SK-N-MC (cell line): ENCODE measurements around the gene DYNC2H1.

ENCODE experiments used
- DNase-seq: peaks from one replicate; pipeline ENCODE4 v3.0.0-alpha.2; 2011; ENCODE audit warnings: low read depth, low spot score
- H3K27ac ChIP-seq: fragments of 200-600 bp; sonication (generic); 2 replicates; pipeline ENCODE4 v1.5.1; 2016; ENCODE audit warnings: mixed run types
- H3K36me3 ChIP-seq: fragments of 200-600 bp; sonication (generic); 2 replicates; pipeline ENCODE4 v1.6.1; 2017; ENCODE audit warnings: antibody characterized with exemption, low read length, mixed read lengths; ENCODE audit not compliant: insufficient read depth
- H3K4me3 ChIP-seq: fragments of 200-600 bp; sonication (generic); 2 replicates; pipeline ENCODE4 v1.5.1; 2016
- H3K9ac ChIP-seq: fragments of 200-600 bp; sonication (generic); 2 replicates; pipeline ENCODE4 v1.8.0; 2017; ENCODE audit warnings: mixed run types, mixed read lengths; ENCODE audit not compliant: insufficient read length
- H3K9me3 ChIP-seq: fragments of 200-600 bp; sonication (generic); 2 replicates; pipeline ENCODE4 v1.6.1; 2017; ENCODE audit warnings: low read depth, mild to moderate bottlenecking, antibody characterized with exemption, low read length, moderate library complexity, mixed read lengths
- EZH2 ChIP-seq: fragments of 200-600 bp; sonication (generic); IDR thresholded peaks from one replicate; pipeline ENCODE4 v1.6.1; 2017; ENCODE audit warnings: antibody characterized with exemption
- FOXP2 ChIP-seq: optimal IDR thresholded peaks from 2 replicates; pipeline ENCODE3; 2011; ENCODE audit warnings: mild to moderate bottlenecking, moderate library complexity; ENCODE audit not compliant: insufficient read depth; ENCODE audit errors: extremely low read length, control extremely low read depth
- POLR2AphosphoS5 ChIP-seq: IDR thresholded peaks from 2 replicates; pipeline ENCODE4 v1.6.1; 2012; ENCODE audit warnings: mild to moderate bottlenecking, low read depth, low read length, borderline replicate concordance

Gene DYNC2H1

DNA sequence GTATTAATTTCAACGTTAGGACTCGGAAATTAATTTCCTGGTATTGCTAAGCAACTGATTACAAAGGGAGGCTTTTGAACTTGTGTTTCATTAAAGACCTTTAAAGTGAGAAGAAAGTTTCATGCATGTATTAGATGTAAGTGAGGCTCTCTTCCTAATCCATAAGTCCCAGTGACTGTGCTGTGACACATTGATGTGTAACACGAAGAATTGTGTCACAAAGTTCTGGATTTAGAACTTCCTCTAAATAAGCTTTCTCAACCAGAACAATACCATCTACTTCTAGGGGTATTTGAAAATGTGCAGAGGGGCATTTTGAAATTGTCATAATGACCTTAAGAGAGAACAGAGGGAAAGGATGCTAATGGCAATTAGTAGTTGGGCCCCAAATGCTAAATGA, 31.7 kb upstream of the DYNC2H1 start:
- DNase-seq, result no peak
- TF ChIP-seq EZH2 (no peak), POLR2AphosphoS5 (no peak), FOXP2 (no peak)
- H3K9ac ChIP-seq, result no peak overlapping the region
- no peak overlapping the region for H3K27ac ChIP-seq
- H3K9me3 ChIP-seq, result no peaks in the 10 kb centered on the region
- peaks cover 95% of the 10 kb centered on the region for H3K36me3 ChIP-seq
- no peak overlapping the region for H3K4me3 ChIP-seq

DNA sequence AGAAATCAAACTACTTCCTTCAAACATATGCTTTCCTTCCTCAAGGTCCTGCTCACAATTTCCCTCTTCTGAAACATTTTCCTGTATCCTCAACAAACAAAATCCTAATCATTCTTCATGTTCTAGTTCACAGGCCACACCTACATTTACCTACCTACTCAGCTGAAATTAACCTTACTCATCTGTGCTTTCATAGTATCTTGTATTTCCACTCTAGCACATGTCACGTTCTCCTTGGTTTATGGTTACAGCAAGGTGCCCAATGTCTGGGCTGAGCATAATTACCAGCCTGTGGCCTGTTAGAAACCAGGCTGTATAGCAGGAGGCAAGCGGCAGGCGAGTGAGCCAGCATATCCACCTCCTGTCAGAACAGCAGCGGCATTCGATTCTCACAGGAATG, 30.5 kb upstream of the DYNC2H1 start:
- H3K36me3 ChIP-seq, result peaks cover 97% of the 10 kb centered on the region

GRCh38 chr11:103079833-103080232, 29.4 kb upstream of the DYNC2H1 start:
- no peak for DNase-seq
- H3K27ac ChIP-seq, result no peak overlapping the region
- H3K36me3 ChIP-seq, result peaks cover 97% of the 10 kb centered on the region
- H3K9ac ChIP-seq, result no peak overlapping the region
- TF ChIP-seq POLR2AphosphoS5 (no peak), FOXP2 (no peak), EZH2 (no peak)
- no peak overlapping the region for H3K4me3 ChIP-seq
- no peaks in the 10 kb centered on the region for H3K9me3 ChIP-seq

More for the DNA sequence above, 30.5 kb upstream of the DYNC2H1 start:
- TF ChIP-seq EZH2, result no peak
- TF ChIP-seq FOXP2, result no peak
- no peak for TF ChIP-seq POLR2AphosphoS5
- no peak for DNase-seq
- no peak overlapping the region for H3K27ac ChIP-seq
- H3K4me3 ChIP-seq, result no peak overlapping the region
- H3K9ac ChIP-seq, result no peak overlapping the region
- H3K9me3 ChIP-seq, result no peaks in the 10 kb centered on the region

DNA sequence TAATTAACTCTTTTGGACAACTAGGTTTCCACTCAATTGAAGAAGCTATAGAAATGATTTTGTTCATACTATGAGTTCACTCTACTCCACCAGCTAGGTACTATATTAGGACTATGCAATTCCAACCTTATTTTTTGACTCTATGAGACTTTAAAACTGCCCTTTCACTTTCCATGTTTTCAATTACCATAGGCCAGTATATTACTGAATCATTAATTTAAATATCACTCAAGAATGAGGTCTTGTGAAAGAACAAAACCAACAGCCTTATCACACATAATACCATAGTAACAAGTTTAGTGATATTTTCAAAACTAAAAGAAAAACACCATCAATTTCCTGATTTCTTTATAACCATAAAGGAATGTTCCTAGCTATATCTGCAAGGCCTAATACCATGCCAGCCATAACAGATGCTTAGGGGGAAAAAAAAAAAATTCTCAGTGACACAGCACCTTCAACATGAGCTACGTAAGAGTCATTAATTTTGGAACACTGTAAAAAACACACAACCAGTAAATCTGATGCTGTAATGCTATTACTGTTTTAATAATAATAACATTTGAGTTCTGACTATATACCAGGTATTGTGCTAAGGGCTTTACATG, 23.4 kb upstream of the DYNC2H1 start:
- Histone ChIP-seq H3K36me3 (peaks cover 86% of the 10 kb centered on the region), H3K9ac (no peak overlapping the region), H3K27ac (peak overlapping the region; percentile 69), H3K9me3 (no peaks in the 10 kb centered on the region), H3K4me3 (no peak overlapping the region)
- TF ChIP-seq EZH2 (no peak), POLR2AphosphoS5 (no peak)
- no peak for DNase-seq

DNA sequence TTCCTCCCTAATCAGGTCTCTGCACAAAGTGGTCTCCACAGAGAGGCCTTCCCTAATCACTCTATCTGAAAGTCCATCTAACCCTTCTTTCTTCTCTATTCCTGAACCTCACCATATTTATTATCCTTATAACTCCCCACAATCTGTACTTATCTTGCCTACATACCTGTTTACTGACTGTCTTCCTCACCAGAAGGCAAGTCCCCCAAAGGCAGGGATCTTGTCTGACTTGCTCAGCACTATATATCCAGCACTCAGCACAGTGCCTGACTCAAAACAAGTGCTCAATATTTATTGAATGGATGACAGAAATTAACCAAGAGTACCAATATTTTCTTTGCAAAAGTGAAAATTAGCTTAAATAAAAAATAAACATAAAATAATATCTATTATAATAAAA, 22.8 kb upstream of the DYNC2H1 start:
- peak overlapping the region; percentile 69 for H3K27ac ChIP-seq
- no peak for DNase-seq
- TF ChIP-seq FOXP2, result no peak
- TF ChIP-seq EZH2, result no peak
- no peak for TF ChIP-seq POLR2AphosphoS5
- no peak overlapping the region for H3K4me3 ChIP-seq
- H3K36me3 ChIP-seq, result peaks cover 80% of the 10 kb centered on the region
- H3K9me3 ChIP-seq, result no peaks in the 10 kb centered on the region
- H3K9ac ChIP-seq, result no peak overlapping the region

- Histone ChIP-seq H3K9me3 (no peaks in the 10 kb centered on the region), H3K27ac (peak overlapping the region; percentile 80), H3K36me3 (peaks cover 35% of the 10 kb centered on the region), H3K9ac (peak overlapping the region; percentile 96), H3K4me3 (peak overlapping the region; percentile 97)
- TF ChIP-seq EZH2, result no peak
- no peak for TF ChIP-seq FOXP2
- no peak for TF ChIP-seq POLR2AphosphoS5
- no peak for DNase-seq
Observed at GRCh38 chr11:103091064-103091800, 18.0 kb upstream of the DYNC2H1 start.

DNA sequence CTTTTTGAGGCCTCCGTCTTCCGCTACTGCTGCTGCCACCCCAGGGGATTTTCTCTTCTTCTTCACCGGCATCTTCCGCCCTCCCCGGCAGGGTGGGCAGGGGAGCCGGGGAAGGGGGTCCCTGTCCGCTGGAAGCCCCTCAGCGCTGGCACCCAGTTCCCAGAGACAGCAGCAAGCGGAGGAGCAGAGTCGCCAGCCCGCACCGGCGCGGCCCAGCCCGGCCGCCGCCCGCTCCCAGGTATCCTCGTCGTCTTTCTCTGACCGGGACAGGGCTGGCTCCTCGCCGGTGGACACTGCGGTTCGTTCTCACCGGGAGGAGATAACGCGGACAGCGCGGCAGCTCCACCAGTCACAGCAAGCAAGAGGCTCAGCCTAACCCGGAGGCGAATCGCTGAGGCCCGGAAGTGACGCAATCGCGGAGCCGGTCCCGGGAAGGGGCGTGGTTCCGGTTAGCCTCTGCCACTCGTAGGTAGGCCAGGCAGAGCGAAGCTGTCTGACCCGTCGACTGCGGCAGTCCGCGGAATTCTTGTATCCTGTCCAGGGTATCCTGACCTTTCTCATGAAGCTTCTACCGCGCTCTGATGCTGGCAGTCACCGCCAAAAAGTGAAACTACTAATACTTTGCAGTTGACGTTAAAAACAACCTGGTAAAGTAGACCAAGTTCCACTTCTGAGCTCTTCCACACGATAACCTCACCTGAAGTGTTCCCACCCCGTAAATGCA, 17.3 kb upstream of the DYNC2H1 start, which contains the start of gene DCUN1D5:
TSS of gene DCUN1D5 (minus strand) at position 360 of the 724 bp plus-strand sequence. CDS start at position 72, 288 bp downstream.
- Histone ChIP-seq H3K27ac (peak within 1 kb of the TSS; percentile 80), H3K4me3 (peak within 1 kb of the TSS; percentile 97), H3K9ac (peak within 1 kb of the TSS; percentile 96), H3K9me3 (no peaks in the 10 kb centered on the region), H3K36me3 (peaks cover 30% of the 10 kb centered on the region)
- DNase-seq, result no peak
- TF ChIP-seq EZH2 (no peak), FOXP2 (peak; percentile 10), POLR2AphosphoS5 (peak; percentile 94)

DNA sequence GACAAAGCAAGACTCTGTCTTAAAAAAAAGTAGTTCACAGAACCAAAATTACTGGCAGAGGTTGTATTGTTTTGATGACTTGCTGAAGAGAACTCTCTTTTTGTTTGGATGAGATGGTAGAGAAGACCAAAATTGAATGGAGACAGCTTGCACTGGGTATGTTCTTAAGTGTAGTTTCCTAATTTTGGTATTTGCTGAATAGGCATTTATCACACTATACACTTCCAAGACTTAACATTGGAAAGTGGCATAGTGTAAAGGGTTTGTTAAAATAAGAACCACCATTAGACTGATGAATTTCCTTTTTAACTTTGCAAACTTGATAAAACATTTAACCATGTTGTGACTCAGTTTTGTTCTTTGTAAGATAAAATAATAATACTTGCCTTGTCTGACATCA, 11.9 kb upstream of the DYNC2H1 start:
- Histone ChIP-seq H3K4me3 (no peak overlapping the region), H3K9me3 (no peaks in the 10 kb centered on the region), H3K27ac (no peak overlapping the region), H3K9ac (no peak overlapping the region), H3K36me3 (no peaks in the 10 kb centered on the region)
- no peak for DNase-seq
- TF ChIP-seq POLR2AphosphoS5 (no peak), FOXP2 (no peak), EZH2 (no peak)
